DOHH2 (cell line): Measurements from ENCODE around the gene DNAJC22.

Experiments
- H3F3A ChIP-seq: fragments of 200-600 bp; sonication (generic), shearing (Covaris generic); 2 replicates; pipeline ENCODE4 v1.6.0; 2016; ENCODE audit warnings: antibody characterized with exemption, mild to moderate bottlenecking; ENCODE audit not compliant: control insufficient read depth, insufficient read depth
- H3K27ac ChIP-seq: fragments of 200-600 bp; sonication (generic); 2 replicates; pipeline ENCODE4 v1.5.1; 2014; ENCODE audit warnings: low read depth, mild to moderate bottlenecking, low read length, moderate library complexity
- H3K27me3 ChIP-seq: fragments of 200-600 bp; sonication (generic); 2 replicates; pipeline ENCODE4 v1.6.1; 2014; ENCODE audit warnings: mild to moderate bottlenecking, low read length, mixed read lengths; ENCODE audit not compliant: control insufficient read depth
- H3K36me3 ChIP-seq: fragments of 200-600 bp; sonication (generic); 2 replicates; pipeline ENCODE4 v1.6.1; 2014; ENCODE audit warnings: mild to moderate bottlenecking, low read length, moderate library complexity, mixed read lengths; ENCODE audit not compliant: control insufficient read depth
- H3K4me1 ChIP-seq: fragments of 200-600 bp; sonication (generic); 2 replicates; pipeline ENCODE4 v1.6.1; 2014; ENCODE audit warnings: mild to moderate bottlenecking, low read length, mixed read lengths; ENCODE audit not compliant: control insufficient read depth
- H3K4me2 ChIP-seq: fragments of 200-600 bp; sonication (generic); 2 replicates; pipeline ENCODE4 v1.6.0; 2014; ENCODE audit warnings: mild to moderate bottlenecking, low read length, moderate library complexity
- H3K4me3 ChIP-seq: fragments of 200-600 bp; sonication (generic); 2 replicates; pipeline ENCODE4 v1.5.1; 2014; ENCODE audit warnings: mild to moderate bottlenecking, low read length, mixed read lengths
- H3K79me2 ChIP-seq: fragments of 200-600 bp; sonication (generic); 2 replicates; pipeline ENCODE4 v1.6.1; 2014; ENCODE audit warnings: mild to moderate bottlenecking, low read length, mixed read lengths; ENCODE audit not compliant: control insufficient read depth
- H3K9me2 ChIP-seq: fragments of 200-600 bp; sonication (generic); replicated peaks from 2 replicates; pipeline ENCODE4 v1.6.1; 2014; ENCODE audit warnings: mild to moderate bottlenecking, low read length, mixed read lengths; ENCODE audit not compliant: control insufficient read depth
- H3K9me3 ChIP-seq: fragments of 200-600 bp; sonication (generic); 2 replicates; pipeline ENCODE4 v1.6.1; 2014; ENCODE audit warnings: antibody characterized with exemption, low read length, mixed read lengths; ENCODE audit not compliant: control insufficient read depth, insufficient read depth
- H4K20me1 ChIP-seq: fragments of 200-600 bp; sonication (generic); 2 replicates; pipeline ENCODE4 v1.6.0; 2014; ENCODE audit warnings: low read depth, mild to moderate bottlenecking, antibody characterized with exemption, low read length, moderate library complexity; ENCODE audit not compliant: control insufficient read depth, insufficient read depth
- EZH2phosphoT487 ChIP-seq: fragments of 200-600 bp; sonication (generic); IDR thresholded peaks from 2 replicates; pipeline ENCODE4 v1.6.1; 2017; ENCODE audit warnings: borderline replicate concordance, mild to moderate bottlenecking, antibody characterized with exemption, low read length, moderate library complexity, mixed read lengths
- TF ChIP-seq, protein P1 (sequence below): fragments of 200-600 bp; sonication (generic); IDR thresholded peaks from one replicate; pipeline ENCODE4 v1.5.1; 2014; ENCODE audit warnings: antibody characterized with exemption, mild to moderate bottlenecking, low read depth, low read length; ENCODE audit not compliant: poor library complexity, severe bottlenecking

DNAJC22 gene

DNA sequence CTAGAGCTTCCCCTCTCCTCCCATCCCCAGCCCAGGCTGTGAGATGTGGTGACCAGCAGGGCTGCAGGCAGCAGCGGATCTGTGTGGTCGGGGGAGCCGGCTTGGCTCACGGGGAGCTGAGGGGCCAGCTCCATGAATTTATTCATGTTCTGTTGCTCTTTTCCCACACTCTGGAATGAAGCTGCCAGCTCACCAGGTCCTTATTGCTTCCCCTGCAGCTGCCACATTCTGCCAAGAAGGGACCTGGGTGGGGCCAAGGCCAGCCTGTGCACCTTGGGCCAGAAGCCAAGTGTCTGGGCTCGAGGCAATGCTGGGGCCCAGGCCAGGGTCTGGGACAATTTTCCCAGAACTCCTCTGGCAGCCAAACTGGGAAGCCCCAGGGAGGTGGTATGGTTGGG, 7.2 kb upstream of the DNAJC22 start:
- peaks cover 10% of the 10 kb centered on the region for H3F3A ChIP-seq
- no peaks in the 10 kb centered on the region for H3K79me2 ChIP-seq
- no peaks in the 10 kb centered on the region for H3K9me3 ChIP-seq
- no peak overlapping the region for H3K4me3 ChIP-seq
- no peaks in the 10 kb centered on the region for H3K9me2 ChIP-seq
- H4K20me1 ChIP-seq: no peaks in the 10 kb centered on the region
- H3K27ac ChIP-seq: no peak overlapping the region
- peaks cover 34% of the 10 kb centered on the region for H3K4me1 ChIP-seq
- no peaks in the 10 kb centered on the region for H3K36me3 ChIP-seq
- no peak overlapping the region for H3K4me2 ChIP-seq
- TF ChIP-seq, protein P1, sequence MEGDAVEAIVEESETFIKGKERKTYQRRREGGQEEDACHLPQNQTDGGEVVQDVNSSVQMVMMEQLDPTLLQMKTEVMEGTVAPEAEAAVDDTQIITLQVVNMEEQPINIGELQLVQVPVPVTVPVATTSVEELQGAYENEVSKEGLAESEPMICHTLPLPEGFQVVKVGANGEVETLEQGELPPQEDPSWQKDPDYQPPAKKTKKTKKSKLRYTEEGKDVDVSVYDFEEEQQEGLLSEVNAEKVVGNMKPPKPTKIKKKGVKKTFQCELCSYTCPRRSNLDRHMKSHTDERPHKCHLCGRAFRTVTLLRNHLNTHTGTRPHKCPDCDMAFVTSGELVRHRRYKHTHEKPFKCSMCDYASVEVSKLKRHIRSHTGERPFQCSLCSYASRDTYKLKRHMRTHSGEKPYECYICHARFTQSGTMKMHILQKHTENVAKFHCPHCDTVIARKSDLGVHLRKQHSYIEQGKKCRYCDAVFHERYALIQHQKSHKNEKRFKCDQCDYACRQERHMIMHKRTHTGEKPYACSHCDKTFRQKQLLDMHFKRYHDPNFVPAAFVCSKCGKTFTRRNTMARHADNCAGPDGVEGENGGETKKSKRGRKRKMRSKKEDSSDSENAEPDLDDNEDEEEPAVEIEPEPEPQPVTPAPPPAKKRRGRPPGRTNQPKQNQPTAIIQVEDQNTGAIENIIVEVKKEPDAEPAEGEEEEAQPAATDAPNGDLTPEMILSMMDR: no peak
- no peak for TF ChIP-seq EZH2phosphoT487
- peaks cover 72% of the 10 kb centered on the region for H3K27me3 ChIP-seq

GRCh38 chr12:49340095-49340870, 6.4 kb upstream of the DNAJC22 start:
- no peak for TF ChIP-seq EZH2phosphoT487
- TF ChIP-seq, protein P1: no peak

GRCh38 chr12:49340971-49341776, 5.5 kb upstream of the DNAJC22 start:
- peaks cover 49% of the 10 kb centered on the region for H3K4me1 ChIP-seq
- no peaks in the 10 kb centered on the region for H3K36me3 ChIP-seq
- TF ChIP-seq EZH2phosphoT487: no peak
- TF ChIP-seq, protein P1: no peak
- H3K4me3 ChIP-seq: no peak overlapping the region
- peaks cover 12% of the 10 kb centered on the region for H3F3A ChIP-seq
- no peaks in the 10 kb centered on the region for H3K79me2 ChIP-seq
- H3K4me2 ChIP-seq: no peak overlapping the region
- H3K9me3 ChIP-seq: no peaks in the 10 kb centered on the region
- no peak overlapping the region for H3K27ac ChIP-seq
- peaks cover 87% of the 10 kb centered on the region for H3K27me3 ChIP-seq
- H4K20me1 ChIP-seq: 0 out of 2 replicates have a peak, but pooled peaks cover 2% of the 10 kb centered on the region
- no peaks in the 10 kb centered on the region for H3K9me2 ChIP-seq

More at GRCh38 chr12:49340095-49340870, 6.4 kb upstream of the DNAJC22 start:
- Histone ChIP-seq H3F3A (peaks cover 12% of the 10 kb centered on the region), H3K4me3 (no peak overlapping the region), H3K9me3 (no peaks in the 10 kb centered on the region), H3K4me1 (peaks cover 41% of the 10 kb centered on the region), H3K27me3 (peaks cover 79% of the 10 kb centered on the region), H3K79me2 (no peaks in the 10 kb centered on the region), H3K27ac (no peak overlapping the region), H3K9me2 (no peaks in the 10 kb centered on the region), H3K36me3 (no peaks in the 10 kb centered on the region), H3K4me2 (no peak overlapping the region), H4K20me1 (no peaks in the 10 kb centered on the region)
